ENCODE data around the gene TGM2.

The TGM2 gene

DNA sequence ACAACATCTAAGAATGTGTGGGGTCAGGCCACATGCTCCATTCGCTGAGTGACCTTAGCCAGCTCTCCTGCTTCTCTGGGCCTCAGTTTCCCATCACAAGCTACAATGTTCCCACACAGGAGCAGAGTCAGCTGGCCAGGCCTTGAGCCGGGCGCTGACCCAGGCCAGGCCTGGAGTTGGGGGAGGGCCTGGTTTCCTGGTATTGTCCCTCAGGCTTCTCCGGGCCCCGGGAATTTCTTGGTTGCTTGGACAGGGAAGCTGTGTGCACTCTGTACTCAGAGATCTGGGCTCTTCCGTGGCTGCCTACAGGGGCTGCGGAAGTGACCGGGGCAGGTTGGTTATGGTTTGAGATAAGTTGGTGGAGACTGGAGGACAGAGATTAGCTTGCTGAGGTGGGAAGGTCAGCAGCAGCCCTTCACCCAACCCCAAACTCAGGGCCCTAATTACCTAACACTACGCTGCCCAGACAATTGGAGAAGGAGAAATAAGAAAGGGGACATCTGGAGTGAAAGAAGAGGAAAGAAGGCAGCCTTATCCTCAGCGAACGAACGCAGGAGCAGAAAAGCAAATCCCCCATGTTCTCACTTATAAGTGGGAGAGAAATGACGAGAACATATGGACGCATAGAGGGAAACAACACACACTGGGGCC, 6.2 kb downstream of the TGM2 start:
- DNase-seq: no peak

DNA sequence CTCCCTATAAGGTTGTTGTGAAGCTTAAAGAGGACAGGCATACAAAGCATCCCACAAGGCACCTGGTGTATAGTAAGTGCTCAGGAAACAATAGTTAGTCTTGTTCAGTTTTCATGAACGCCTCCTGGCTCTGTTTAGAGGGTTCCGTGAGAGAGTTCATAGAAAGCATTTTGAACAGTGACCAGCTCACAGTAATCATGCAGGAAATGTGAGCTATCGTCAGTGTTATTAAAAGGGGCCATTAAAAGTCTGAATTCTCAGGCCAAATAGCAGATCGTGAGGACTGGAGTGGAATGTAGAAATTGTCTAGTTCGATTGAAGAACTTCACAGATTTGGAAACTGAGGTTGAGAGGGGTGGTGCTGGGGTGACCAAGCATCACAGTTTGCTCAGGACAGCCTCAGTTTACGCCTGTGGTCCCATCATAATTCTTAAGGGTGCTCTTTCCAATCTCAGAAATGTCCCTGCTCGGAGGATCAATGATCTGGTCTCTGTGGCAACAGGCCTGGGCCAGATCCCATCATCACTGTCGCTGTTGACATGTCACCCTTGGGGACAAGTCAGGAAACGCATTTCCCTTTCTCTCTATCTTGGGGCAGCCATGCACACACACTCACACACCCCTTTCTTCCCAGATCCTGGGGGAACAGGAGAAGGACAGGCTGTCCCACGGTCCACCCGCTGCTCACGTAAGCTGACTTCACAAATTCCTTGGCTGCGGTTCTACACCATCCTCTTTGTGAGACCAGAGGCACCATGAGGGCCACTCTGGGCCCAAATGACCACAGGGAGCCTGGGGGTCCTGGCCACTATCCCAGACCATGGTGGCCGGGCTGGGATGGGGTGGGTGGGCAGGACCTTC, 7.2 kb downstream of the TGM2 start:
- no peak for DNase-seq

DNA sequence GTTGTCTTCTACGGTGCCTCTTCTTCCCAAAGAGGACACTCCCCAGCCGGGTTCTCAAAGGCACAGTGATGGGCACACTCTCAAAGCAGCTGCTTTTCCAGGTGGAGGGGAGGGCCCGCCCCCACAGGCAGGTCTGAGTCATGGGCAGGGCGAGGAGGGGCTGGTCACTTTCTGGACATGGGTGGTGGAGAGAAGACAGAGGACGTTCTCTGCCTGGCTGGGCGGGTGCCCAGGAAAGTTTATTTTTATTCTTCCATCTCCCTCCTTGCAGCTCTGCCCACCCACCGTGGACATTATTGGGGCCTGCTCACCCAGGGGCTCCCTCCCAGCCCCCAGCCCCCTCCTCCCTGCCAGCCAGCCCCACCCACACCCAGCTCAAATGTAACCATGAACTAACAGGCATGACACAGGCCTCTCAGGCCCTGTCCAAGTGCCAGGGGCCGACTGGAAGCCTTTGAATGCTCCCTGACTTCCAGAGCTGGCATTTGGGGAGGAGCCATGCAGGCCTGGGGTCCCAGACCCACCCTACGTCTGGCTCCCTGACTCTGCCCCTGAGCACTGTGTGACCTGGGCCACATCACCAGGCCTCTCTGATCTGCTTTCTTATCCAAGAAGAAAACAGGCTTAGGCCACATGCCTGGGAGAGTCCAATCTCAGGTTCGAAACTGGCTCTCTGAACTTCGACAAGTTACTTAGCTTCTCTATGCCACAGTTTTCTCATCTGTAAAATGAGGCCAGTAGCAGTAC, 8.0 kb downstream of the TGM2 start:
- no peak for DNase-seq

DNA sequence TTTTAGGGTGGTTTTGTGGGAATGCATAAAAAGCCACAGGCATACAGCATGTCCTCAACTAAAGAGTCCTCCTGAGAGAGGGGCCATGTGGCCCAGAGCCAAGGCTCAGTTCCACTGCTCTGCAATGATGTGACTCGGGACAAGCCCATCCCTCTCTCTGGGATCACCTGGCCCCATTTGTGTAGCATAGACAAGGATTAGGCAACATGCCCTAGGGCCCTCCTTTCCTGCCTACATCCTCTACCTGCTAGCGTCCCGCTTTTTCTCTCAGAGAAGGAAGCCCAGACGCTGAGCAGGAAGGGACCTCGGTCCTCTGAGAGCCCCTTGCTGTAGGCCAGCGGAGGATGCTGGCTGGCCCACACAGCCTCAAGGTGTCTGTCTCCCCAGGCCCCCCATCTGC, 8.8 kb downstream of the TGM2 start:
- no peak for DNase-seq

DNA sequence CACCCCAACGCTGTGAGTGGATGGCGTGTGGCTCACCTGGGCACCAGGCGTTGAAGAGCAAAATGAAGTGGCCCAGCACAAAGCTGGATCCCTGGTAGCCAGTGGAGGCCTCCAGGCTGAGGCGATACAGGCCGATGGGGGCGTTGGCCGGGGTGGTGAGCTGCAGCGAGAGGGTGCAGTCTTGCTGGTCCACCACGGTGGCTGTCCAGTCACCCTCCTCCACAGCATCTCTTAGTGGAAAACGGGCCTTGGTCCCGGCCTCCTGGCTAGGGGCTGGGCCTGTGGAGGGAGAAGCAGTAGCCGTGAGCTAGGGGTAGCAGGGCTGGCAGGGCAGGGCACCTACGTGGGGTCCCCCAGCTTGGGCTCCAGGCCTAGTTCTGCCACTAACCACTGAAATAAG, 9.3 kb downstream of the TGM2 start:
- DNase-seq: no peak

DNA sequence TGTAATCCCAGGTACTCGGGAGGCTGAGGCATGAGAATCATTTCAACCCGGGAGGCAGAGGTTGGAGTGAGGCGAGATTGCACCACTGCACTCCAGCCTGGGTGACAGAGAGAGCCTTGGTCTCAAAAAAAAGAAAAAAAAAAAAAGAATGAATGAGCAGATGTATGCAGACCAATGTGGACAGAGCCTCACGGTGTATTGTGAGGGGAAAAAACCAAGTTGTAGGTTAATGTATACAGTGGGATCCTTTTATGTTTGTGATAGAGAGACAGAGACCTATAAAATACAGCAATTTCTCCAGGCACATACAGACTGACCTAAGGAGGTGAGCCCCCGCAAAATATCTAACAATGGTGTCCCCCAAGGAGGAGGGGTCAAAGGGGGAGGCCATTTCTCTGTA, 11.7 kb downstream of the TGM2 start:
- no peak for DNase-seq

DNA sequence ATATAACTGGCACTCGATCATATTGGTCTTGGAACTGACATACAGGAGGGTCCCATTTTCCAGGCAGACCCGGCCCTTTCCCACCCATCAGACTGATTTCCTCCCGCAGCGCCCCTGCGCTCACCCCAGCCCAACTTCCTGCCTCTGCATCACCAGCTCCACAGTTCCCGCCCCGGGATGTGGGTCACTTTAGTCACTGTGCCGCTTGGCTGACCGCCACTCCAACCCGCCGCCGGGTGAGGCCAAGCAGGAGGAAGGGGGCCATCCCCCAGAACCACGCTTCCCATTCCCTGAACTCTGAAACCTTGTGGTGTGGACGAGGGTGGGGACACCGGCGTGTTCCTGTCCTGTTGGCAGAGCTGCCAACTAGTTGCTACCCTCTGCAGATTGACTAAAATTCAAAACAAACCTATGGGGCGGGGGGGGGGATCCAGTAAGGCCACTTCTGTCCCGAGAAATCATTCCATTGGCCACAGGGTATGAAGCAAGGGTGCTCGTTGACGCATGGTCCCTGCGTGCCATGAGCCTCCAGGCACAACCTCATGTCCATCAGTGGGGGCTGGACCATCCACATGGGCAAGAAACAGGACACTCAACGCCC, 12.3 kb downstream of the TGM2 start:
- no peak for DNase-seq

DNA sequence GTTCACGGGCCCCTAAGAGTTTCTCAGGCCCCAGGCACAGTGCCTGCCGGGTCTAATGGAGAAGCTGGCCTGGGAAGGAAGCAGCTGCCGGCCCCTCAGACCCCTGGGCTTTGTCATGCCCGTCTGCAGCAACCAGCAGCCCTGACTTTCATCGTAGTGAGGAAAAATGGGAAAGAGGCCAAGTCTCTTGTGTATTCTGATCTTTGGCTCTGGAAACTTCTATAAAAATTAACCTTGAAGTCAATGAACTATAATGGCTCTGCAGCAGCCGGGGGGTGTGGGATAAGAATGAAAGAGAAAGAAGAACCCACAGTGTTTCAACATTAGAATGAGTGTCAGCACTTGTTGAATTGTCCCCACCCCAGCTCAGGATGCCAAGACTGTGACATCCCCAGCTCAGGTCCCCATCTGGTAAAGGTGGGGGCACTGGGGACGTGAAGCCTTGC, 12.9 kb downstream of the TGM2 start:
- no peak for DNase-seq

DNA sequence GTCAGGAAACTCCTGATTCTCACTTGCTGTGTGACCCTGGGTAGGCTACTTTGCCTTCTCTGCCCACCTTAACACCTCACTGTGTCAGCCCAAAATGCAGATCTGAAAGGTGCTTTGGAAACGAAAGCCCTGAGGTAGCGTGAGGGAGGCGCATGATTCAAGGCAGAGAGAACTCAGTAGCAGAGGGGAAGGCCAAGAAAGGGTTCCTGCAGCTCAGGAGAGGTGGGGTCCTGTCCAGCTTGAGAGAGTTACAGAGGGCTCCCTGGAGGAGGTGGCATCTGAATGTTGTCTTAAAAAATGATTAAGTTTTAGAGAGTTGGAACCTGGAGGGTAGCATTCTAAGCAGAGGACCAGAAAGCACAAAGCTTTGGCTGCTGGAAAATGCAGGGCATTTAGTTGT, 13.6 kb downstream of the TGM2 start:
- DNase-seq: no peak

DNA sequence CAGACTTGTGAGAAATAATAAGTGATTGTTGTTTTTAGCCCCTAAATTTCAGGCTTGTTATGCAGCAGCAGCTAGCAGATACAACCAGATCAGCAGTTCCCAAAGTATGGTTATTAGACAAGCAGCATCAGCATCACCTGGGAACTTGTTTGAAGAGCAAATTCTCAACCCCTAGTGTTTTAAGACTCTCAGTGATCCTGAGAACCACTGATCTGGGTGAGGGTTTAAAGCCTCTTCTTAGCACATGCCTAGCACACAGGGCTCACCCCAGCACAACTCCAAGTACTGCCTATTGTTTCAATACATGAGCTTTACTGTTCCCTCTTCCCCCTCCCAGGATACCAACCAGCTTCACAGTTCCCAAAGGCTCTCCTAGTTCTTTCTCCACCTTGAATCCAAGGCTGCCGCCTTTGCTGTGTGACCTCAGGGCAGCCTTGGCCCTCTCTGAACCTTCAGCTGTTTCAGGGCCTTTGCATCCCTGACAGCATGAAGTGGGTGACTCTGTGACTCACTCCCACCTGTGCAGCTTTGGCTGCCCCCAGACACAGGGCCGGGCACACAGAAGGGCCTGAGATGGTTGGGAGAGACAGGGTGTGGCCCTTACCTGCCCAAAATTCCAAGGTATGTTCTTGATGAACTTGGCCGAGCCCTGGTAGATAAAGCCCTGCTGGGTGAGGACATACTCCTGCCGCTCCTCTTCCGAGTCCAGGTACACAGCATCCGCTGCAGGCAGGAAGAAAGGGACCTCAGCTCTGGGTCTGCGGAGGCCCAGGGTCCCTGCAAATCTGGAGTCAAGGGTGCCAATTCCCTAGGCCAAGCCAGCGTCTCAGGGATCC, 14.5 kb downstream of the TGM2 start:
- DNase-seq: no peak

DNA sequence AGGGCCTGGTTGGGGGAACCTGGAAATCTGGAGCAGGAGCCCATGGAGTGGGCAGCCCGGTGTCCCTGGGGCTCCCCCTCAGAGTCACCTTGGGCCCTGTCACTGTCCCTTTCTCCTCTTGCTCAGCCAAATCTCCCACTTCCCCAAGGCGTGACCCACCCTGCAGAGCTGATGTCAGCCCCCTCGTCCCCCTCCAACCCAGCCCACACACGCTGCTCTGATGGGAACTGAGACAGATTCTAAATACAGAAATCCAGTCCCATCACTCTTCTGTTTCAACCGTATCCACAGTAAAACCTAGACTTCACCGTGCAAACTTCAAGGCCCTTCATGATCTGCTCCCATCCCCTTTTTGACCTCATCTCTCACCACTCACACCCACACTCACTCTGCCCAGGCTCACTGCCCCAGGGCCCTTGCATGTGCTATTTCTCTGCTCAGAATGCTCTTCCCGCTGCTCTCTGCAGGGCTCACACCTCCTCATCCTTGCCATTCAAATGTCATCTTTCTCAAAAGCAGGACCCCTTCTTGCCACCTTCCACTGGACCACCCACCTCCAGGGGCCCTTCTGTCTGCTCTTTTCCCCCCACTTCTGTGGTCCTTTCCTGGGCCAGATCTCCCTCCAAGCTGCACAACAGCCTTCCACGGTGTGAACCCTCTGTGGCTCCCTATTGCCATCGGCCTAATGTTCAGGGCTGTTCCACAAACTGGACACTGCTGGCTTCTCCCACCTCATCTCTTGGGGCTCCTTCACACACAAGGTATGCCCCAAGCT, 16.6 kb downstream of the TGM2 start:
- DNase-seq: no peak

DNA sequence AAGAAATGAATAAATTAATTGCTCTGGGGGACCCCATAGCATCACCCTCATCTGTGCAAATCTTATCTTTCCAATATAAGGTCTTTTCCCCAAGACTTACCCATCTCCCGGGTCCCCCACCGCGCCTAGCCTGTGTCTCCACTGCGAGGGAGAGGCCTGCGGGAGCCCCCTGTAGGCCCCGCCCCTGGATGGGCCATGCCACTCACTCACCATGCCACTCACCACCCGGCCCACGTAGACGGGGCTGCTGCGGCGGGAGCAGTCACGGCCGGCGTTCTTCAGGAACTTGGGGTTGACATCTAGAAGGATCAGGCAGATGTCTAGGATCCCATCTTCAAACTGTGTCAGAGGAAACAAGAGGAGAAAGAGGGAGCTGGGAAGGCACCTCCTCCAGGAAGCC, 17.3 kb downstream of the TGM2 start:
- no peak for DNase-seq

DNA sequence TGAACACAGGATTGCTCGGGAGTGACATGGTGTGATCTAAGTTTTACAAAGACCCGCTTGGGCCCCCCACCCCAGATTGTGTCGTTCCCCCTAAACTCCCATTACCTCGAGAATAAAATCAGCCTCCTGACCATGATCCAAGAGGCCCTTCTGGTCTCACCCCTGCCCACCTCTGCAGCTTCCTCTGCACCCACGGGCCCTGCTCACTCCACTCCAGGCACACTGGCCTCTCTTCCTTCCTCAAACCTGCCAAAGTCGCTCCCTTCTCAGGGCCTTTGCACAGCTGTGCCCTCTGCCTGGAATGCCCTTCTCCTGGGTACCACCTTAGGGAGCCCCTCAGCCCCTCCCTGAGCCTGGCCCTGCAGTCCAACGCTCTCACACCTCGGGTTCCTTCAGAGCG, 17.9 kb downstream of the TGM2 start:
- DNase-seq: no peak

DNA sequence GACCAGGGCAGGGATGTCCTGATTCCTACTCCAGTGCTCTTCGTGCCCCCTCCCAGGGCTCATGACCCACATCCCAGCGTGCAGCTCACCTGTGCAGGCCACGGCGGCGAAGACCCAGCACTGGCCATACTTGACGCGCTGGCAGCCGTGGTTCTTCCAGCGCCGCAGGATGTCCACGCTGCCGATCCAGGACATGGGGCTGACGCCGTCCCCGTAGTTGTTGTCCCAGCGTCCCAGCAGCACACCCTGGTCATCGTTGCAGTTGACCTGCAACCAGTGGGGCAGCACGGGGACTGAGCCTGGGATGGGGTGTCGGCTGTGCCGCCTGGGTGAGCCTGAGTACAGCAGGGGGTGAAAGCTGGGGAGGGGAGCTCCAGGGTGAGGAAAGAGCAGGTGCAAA, 18.4 kb downstream of the TGM2 start:
- DNase-seq: no peak

DNA sequence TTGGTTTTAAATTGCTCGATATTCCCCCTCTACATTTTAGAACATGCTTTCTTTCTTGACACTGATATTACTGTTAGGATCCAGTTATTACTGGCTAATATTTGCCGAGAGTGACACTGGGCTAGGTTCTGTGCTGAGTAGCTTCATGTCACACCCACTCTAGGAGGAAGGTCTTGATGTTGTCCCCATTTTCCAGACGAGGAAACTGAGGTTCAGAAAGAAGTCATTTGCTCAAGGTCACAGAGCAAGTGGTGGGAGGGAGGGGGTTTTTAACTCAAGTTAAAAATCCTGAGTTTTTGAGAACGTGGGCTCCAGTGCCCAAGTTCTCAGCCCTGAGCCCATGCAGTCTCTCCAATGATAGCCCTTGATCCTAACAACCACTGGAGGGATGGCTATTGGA, 18.9 kb downstream of the TGM2 start:
- DNase-seq: no peak

DNA sequence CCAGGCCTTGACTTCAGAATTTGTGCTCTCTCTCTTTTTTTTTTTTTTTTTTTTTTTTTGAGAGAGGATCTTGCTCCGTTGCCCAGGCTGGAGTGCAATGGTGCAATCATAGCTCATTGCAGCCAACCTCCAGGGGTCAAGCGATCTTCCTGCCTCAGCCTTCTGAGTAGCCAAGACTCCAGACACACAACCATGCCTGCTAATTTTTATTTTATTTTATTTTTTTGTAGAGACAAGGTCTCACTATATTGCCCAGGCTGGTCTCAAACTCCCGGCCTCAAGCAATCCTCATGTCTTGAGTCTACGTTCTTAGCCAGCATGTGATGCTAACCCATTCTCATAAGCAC, 19.4 kb downstream of the TGM2 start:
- DNase-seq: no peak

DNA sequence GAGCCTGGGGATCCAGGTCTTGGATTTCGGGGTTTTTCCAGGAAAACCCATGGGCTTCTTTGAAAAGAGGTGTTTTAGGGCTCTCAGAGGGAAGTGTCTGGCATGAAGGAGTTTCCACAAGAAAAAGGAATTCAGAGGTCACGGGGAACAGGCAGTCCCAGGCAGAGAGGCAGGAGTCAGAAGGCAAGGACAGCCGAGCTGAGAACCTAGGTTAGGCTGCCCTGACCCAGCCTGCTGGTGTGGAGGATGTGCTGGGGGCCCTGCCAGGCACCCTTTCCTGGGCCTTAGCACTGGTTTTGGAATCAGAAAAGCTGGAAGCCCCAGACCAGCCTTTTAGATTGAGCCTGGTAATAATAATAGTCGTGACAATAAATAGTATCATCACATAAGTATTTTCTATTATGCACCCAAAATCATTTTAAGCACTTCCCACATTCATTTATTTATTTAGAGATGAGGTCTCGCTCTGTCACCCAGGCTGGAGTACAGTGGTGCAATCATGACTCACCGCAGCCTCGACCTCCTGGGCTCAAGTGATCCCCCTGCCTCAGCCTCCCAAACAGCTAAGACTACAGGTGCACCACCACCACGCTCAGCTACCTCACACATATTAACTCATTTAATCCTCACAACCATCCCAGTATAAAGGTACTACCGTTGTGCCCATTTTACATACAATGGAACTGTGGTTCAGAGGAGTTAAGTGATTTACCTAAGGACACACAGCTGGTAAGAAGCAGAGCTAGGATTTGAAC, 19.9 kb downstream of the TGM2 start:
- no peak for DNase-seq

DNA sequence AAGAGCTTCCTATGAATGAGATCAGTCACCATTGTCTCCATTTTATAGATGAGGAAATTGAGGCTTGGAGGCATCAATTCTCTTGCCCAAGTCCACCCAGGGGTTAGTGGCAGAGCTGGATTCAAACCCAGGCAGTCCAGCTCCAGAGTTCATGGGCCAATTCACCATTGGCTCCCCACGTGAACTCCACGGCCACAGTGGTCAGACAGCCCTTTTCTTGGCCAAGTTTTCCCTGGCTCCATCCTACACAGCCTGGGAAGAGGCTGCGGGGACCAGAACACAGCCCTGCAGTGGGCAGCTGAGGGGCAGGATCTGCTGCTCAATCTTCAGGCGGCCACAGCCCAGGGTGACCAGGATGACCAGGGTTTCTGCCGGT, 20.5 kb downstream of the TGM2 start:
- DNase-seq: no peak

DNA sequence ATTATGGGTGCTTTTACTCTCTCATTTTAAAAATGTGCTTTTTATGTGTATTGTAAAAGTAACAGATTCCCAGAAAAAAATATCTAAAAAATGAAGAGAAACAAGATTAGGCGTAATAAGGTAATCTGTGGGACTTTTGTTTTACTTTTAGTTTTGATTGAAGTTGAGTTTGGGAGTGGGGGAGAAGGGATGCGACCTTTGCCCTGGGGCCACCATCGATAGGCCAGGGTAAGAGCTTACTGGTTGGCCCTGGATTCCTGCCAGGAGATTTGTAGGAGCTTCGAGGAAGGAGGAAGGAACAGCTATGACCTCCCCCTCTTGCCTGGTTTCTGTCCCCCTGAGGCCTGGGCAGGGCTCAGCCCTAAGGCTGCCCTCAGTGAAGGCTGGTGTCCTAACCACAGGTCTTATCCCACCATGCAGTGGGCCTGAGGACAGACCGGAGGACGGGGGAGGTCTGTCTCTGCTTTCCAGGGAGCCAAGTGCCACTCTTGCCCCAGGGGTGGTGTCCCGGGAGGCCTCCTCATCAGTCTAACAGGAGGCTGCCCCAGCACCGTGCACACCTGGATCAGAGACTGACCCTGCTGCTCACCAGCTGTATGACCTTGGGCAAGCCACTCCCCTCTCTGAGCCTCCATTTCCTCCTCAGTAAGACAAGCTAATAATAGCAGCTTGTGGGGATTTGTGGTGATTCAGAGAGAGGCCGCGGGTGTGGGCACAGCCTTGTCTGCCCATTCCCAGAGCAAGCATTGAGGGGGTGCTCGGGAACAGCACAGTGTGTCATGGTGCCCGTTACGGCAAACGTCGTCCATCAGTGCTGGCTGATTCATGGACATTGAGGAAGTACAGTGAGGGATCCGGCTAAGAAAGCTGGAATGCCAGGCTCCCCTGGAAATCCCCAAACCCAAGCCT, 21.2 kb downstream of the TGM2 start:
- no peak for DNase-seq

DNA sequence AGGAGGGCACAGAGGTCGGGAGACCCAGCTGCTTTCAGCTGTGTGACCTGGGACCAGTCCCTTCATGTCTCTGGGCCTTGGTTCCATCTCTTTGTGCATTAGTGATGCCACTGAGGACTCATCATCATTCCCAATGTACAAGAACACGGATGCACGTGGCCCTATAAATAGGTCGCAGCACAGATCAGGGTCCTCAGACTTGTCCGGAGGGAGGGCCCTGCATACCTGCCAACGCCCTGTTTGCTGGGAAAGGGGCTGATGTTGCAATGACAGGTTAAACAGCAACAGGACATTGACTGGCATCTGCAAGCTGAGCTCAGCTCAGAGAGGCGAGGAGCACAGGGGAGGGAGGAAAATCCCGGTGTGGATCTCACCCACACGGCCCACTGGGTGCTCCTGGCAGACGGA, 21.8 kb downstream of the TGM2 start:
- DNase-seq: no peak
